Activated CD4-positive, alpha-beta T cell treated with anti-CD3 and anti-CD28 coated beads for 4 hours (primary cell): ENCODE measurements around the gene AMPH.
A peak's percentile ranks its signal among the peaks of the same experiment; 100 is the strongest.

ENCODE experiments used
- DNase-seq, 2 donors: peaks; one replicate each; pipeline ENCODE4 v3.0.0-alpha.2; 2020

Gene AMPH

GRCh38 chr7:38630720-38631673 is at the start of gene AMPH:
AMPH (minus strand) TSS chr7:38631373; CDS start chr7:38631351, 22 bp downstream.
- no peak for DNase-seq

- no peak for DNase-seq
Observed at GRCh38 chr7:38679419-38679818, 48.2 kb upstream of the AMPH start.

GRCh38 chr7:38678698-38679054 is 47.5 kb upstream of the AMPH start:
- DNase-seq = no peak

- DNase-seq = no peak
Observed at GRCh38 chr7:38677981-38678697, 47.0 kb upstream of the AMPH start.

GRCh38 chr7:38675494-38676106 is 44.4 kb upstream of the AMPH start:
- no peak for DNase-seq

GRCh38 chr7:38674513-38674912 is 43.3 kb upstream of the AMPH start:
- DNase-seq = no peak

GRCh38 chr7:38673795-38674194 is 42.6 kb upstream of the AMPH start:
- DNase-seq = no peak

GRCh38 chr7:38671911-38672905 is 41.0 kb upstream of the AMPH start:
- no peak for DNase-seq

- no peak for DNase-seq
Observed at GRCh38 chr7:38669965-38670520, 38.9 kb upstream of the AMPH start.

- DNase-seq = no peak
Observed at GRCh38 chr7:38664972-38665371, 33.8 kb upstream of the AMPH start.

GRCh38 chr7:38660427-38661099 is 29.4 kb upstream of the AMPH start:
- DNase-seq = peak in 1 of 2 donors; percentile 16

- DNase-seq = no peak
Observed at GRCh38 chr7:38659931-38660330, 28.8 kb upstream of the AMPH start.

GRCh38 chr7:38658921-38659320 is 27.7 kb upstream of the AMPH start:
- no peak for DNase-seq

GRCh38 chr7:38656968-38657367 is 25.8 kb upstream of the AMPH start:
- DNase-seq = no peak

GRCh38 chr7:38655833-38656774 is 24.9 kb upstream of the AMPH start:
- no peak for DNase-seq

- no peak for DNase-seq
Observed at GRCh38 chr7:38637957-38638356, 6.8 kb upstream of the AMPH start.

- no peak for DNase-seq
Observed at GRCh38 chr7:38632411-38632810, 1.2 kb upstream of the AMPH start.

GRCh38 chr7:38629651-38630510 is 1.3 kb downstream of the AMPH start:
- DNase-seq = no peak
